ENCODE data around the gene MLLT6.

DNA sequence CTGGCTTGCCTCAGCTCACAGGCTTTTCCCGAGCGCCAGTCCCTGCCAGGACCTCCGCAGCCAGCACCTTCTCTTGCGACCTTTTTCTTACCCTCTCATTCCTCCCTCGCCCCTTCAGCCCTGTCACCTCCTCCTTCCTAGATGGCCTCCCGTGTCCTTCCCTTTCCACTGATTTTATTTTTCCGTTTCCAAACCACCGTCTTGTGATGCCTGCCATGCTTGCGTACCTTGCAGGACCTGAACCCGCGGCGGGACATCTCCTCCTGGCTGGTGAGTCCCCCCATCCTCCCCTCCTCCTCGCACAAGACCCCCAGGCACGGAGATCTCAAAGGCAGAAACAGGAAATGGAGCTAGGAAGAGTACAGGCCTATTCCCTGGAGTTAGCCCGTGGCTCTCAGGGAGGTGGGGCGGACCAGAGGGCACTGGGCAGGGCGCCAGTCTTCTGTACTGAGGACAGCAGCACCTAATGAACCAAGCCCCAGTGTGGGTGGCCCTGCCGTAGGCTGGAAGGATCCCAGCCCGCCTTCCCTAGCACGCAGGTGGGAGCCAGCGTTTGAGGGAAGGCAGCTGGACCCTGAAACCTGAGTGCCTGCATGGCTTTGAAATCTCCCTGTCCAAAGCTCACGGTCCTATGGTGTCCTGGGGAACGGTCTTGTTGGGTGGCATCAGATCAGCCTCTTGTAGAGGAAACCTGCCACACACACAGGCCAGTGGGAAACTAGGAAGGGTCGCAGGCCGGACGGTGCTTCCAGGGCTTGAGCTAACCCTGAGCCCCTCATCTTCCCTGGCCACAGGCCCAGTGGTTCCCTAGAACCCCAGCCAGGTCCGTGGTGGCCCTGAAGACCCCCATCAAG is 25.7 kb downstream of the MLLT6 start:
- no peak for TF ChIP-seq CTCF (IDR thresholded peaks at IDR 0.05)
- peak; percentile 94 to 98 for TF ChIP-seq POLR2A (IDR thresholded peaks at IDR 0.05)
